Smooth muscle cell (in vitro differentiated cells): ENCODE data around the gene TAPT1. TPM values are rescaled to one million over a fixed set of nuclear protein-coding genes. Genes with fewer than 3 reads are reported as not detected.
"Not testable (repeated sequence)": the region's sequence is repeated elsewhere in the genome, so short reads cannot be mapped to it uniquely, and the experiment has no call there.

Source experiments
- DNase-seq: peaks from one replicate; lab custom pipeline; 2025; ENCODE audit not compliant: unreplicated experiment; lab: John Stamatoyannopoulos, UW
- H2AFZ ChIP-seq: fragments of 200-600 bp; sonication (generic); 2 replicates; pipeline ENCODE4 v1.6.0; 2016; ENCODE audit warnings: antibody characterized with exemption, low read depth, mild to moderate bottlenecking
- H3F3A ChIP-seq: fragments of 200-600 bp; sonication (generic); 2 replicates; pipeline ENCODE4 v1.6.0; 2017; ENCODE audit warnings: antibody characterized with exemption, low read depth
- H3K27ac ChIP-seq: fragments of 200-600 bp; sonication (generic); 2 replicates; pipeline ENCODE4 v1.5.1; 2016; ENCODE audit warnings: low read depth, mild to moderate bottlenecking
- H3K27me3 ChIP-seq: fragments of 200-600 bp; sonication (generic); 2 replicates; pipeline ENCODE4 v1.6.1; 2016; ENCODE audit warnings: low read depth, mild to moderate bottlenecking
- H3K36me3 ChIP-seq: fragments of 200-600 bp; sonication (generic); 2 replicates; pipeline ENCODE4 v1.5.1; 2016; ENCODE audit warnings: low read depth
- H3K4me1 ChIP-seq: fragments of 200-600 bp; sonication (generic); 2 replicates; pipeline ENCODE4 v1.5.1; 2016; ENCODE audit warnings: low read depth
- H3K4me2 ChIP-seq: fragments of 200-600 bp; sonication (generic); 2 replicates; pipeline ENCODE4 v1.6.0; 2016; ENCODE audit warnings: mild to moderate bottlenecking
- H3K4me3 ChIP-seq: fragments of 200-600 bp; sonication (generic); 2 replicates; pipeline ENCODE4 v1.5.1; 2016; ENCODE audit warnings: mild to moderate bottlenecking
- H3K79me2 ChIP-seq: fragments of 200-600 bp; sonication (generic); 2 replicates; pipeline ENCODE4 v1.6.0; 2016; ENCODE audit warnings: low read depth, mild to moderate bottlenecking
- H3K9ac ChIP-seq: fragments of 200-600 bp; sonication (generic); 2 replicates; pipeline ENCODE4 v1.6.0; 2016; ENCODE audit warnings: low read depth
- H3K9me3 ChIP-seq: fragments of 200-600 bp; sonication (generic); replicated peaks from 2 replicates; pipeline ENCODE4 v1.5.1; 2016; ENCODE audit warnings: low read depth
- H4K20me1 ChIP-seq: fragments of 200-600 bp; sonication (generic); 2 replicates; pipeline ENCODE4 v1.6.0; 2016; ENCODE audit warnings: low read depth
- CTCF ChIP-seq: fragments of 200-600 bp; sonication (generic); IDR thresholded peaks from 2 replicates; pipeline ENCODE4 v1.5.1; 2017; ENCODE audit warnings: borderline replicate concordance, mild to moderate bottlenecking, antibody characterized with exemption; ENCODE audit not compliant: insufficient read depth, poor library complexity, severe bottlenecking
- WGBS: methylation state at CpG from one replicate; pipeline ENCODE4 v1.1.7; 2016; ENCODE audit warnings: low lambda C conversion rate; 5-methylcytosine and 5-hydroxymethylcytosine counted together
- polyA plus RNA-seq: library from polyadenylated mRNA; unstranded; fragments of >200 nt; fragmentation: Nextera tagmentation; extraction: Ambion mirVana; gene quantifications from 2 replicates; pipeline ENCODE4 v1.2.1, GENCODE V29; 2016
- total RNA-seq: library from RNA; depleted of rRNA; stranded (reverse); fragments of >200 nt; gene quantifications from 2 replicates; pipeline ENCODE4 v1.2.3, GENCODE V29; 2014

The TAPT1 gene
- total and polyA plus RNA-seq, 2 experiments from 2014 or later = 7.9 to 12.9 TPM

DNA sequence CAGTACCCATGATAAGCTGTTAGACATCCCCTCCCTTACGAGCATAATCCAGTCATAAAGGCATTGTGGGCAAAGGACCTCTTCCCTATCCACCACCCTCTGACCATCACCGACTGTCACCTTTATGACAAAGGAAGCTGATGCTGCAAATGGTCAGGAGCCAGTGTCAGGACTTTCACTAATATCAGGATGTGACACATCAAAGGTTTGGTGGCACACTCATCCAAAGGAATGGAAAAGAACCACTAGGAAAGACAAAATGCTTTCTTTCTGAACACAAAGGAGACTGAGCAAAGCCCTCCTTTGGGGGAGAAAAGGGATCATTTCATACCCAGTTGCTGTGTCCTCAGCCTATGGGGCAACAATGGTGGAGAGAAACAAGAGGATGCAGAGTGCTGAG, 75.6 kb downstream of the TAPT1 start:
- no peaks in the 10 kb centered on the region for H3F3A ChIP-seq
- no peak overlapping the region for H2AFZ ChIP-seq
- no peak for DNase-seq
- no peak overlapping the region for H3K4me2 ChIP-seq
- H3K9ac ChIP-seq = no peak overlapping the region
- no peaks in the 10 kb centered on the region for H4K20me1 ChIP-seq
- 89% methylated on average over 2 of the region's 2 CpGs for WGBS
- no peak for TF ChIP-seq CTCF
- H3K36me3 ChIP-seq = no peaks in the 10 kb centered on the region
- no peak overlapping the region for H3K27ac ChIP-seq
- H3K9me3 ChIP-seq = peaks cover 4% of the 10 kb centered on the region
- H3K4me1 ChIP-seq = peaks cover 7% of the 10 kb centered on the region
- no peaks in the 10 kb centered on the region for H3K79me2 ChIP-seq
- H3K4me3 ChIP-seq = no peak overlapping the region
- H3K27me3 ChIP-seq = peaks cover 16% of the 10 kb centered on the region

DNA sequence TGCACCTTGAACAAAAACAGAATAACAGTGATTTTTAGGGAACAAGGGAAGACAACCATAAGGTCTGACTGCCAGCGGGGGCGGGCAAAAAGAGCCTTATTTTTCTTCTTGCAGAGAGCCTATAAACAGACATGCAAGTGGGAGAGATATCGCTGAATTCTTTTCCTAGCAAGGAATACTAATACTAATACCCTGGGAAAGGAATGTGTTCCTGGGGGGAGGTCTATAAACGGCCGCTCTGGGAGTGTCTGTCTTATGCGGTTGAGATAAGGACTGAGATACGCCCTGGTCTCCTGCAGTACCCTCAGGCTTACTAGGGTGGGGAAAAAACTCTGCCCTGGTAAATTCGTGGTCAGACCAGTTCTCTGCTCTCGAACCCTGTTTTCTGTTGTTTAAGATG, 81.4 kb downstream of the TAPT1 start:
- H3K9me3 ChIP-seq, H3F3A ChIP-seq, DNase-seq, H3K36me3 ChIP-seq, H3K4me2 ChIP-seq, H3K27ac ChIP-seq, H2AFZ ChIP-seq, H3K9ac ChIP-seq, H3K27me3 ChIP-seq, H3K79me2 ChIP-seq, H3K4me3 ChIP-seq, H3K4me1 ChIP-seq, H4K20me1 ChIP-seq: not testable (repeated sequence)
- WGBS = 91% methylated on average over 9 of the region's 9 CpGs

GRCh38 chr4:16142598-16143310, 83.5 kb downstream of the TAPT1 start:
- WGBS = 85% methylated on average over 5 of the region's 5 CpGs

DNA sequence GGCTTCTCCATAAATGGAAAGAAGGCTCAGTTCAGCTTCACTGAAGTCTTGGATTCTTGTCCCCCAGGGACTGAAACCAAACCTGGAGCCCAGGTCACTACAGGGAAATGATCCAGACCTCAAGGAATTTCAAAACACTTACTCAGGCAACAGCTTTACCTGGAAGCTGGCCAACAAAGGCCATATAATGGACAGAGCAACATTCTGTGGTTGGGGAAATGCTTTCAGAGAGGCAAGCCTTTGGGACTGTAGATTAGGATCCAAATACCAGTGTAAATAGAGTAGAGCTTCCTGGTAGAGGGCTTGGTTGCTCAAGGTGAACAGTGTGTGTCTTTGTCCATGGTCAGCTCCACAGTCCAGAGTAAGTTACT, 85.4 kb downstream of the TAPT1 start:
- no peak for DNase-seq

More at GRCh38 chr4:16142598-16143310, 83.5 kb downstream of the TAPT1 start:
- Histone ChIP-seq H2AFZ (no peak overlapping the region), H3K36me3 (no peaks in the 10 kb centered on the region), H3K9ac (no peak overlapping the region), H3F3A (no peaks in the 10 kb centered on the region), H4K20me1 (no peaks in the 10 kb centered on the region), H3K79me2 (no peaks in the 10 kb centered on the region), H3K4me2 (no peak overlapping the region), H3K27ac (no peak overlapping the region), H3K9me3 (peaks cover 4% of the 10 kb centered on the region), H3K4me1 (no peaks in the 10 kb centered on the region), H3K27me3 (no peaks in the 10 kb centered on the region), H3K4me3 (no peak overlapping the region)
- no peak for DNase-seq
- no peak for TF ChIP-seq CTCF

More for the DNA sequence above, 85.4 kb downstream of the TAPT1 start:
- Histone ChIP-seq H4K20me1 (no peaks in the 10 kb centered on the region), H3F3A (no peaks in the 10 kb centered on the region), H3K27me3 (no peaks in the 10 kb centered on the region), H3K36me3 (no peaks in the 10 kb centered on the region), H3K9ac (no peak overlapping the region), H3K4me1 (no peaks in the 10 kb centered on the region), H3K4me2 (no peak overlapping the region), H3K27ac (peak overlapping the region; percentile 42), H2AFZ (no peak overlapping the region), H3K79me2 (no peaks in the 10 kb centered on the region), H3K9me3 (no peaks in the 10 kb centered on the region), H3K4me3 (no peak overlapping the region)
- no peak for TF ChIP-seq CTCF
